Memory B cell (primary cell): Measurements from ENCODE around the gene CDH12.
A peak's percentile ranks its signal among the peaks of the same experiment; 100 is the strongest.

Experiments used
- ATAC-seq: fragments of 150-1000 bp; cut with Tn5 transposase; 2 replicates; pipeline ENCODE4 v1.10.0; 2021; ENCODE audit warnings: low read depth, mild to moderate bottlenecking, moderate library complexity
- DNase-seq, 2 donors: peaks; one replicate each; pipeline ENCODE4 v3.0.0; 2022; ENCODE audit warnings: low spot score in 2 of 2
- H3K27ac Mint-ChIP-seq: one replicate; pipeline ENCODE4 v1.8.0; 2022; ENCODE audit warnings: mild to moderate bottlenecking, moderate library complexity, mixed read lengths
- H3K27me3 Mint-ChIP-seq: one replicate; pipeline ENCODE4 v1.8.0; 2022; ENCODE audit warnings: mixed read lengths
- H3K36me3 Mint-ChIP-seq: one replicate; pipeline ENCODE4 v1.8.0; 2022; ENCODE audit warnings: mild to moderate bottlenecking, mixed read lengths
- H3K4me1 Mint-ChIP-seq: one replicate; pipeline ENCODE4 v1.8.0; 2022; ENCODE audit warnings: mixed read lengths
- H3K4me3 Mint-ChIP-seq: one replicate; pipeline ENCODE4 v1.8.0; 2022; ENCODE audit warnings: mild to moderate bottlenecking, moderate library complexity, mixed read lengths
- H3K9me3 Mint-ChIP-seq: one replicate; pipeline ENCODE4 v1.8.0; 2022; ENCODE audit warnings: mixed read lengths

Gene CDH12

GRCh38 chr5:21862986-21863385, 990.2 kb downstream of the CDH12 start:
- no peaks in the 10 kb centered on the region for H3K4me1 Mint-ChIP-seq
- peaks cover 4% of the 10 kb centered on the region for H3K9me3 Mint-ChIP-seq
- DNase-seq (no peak), ATAC-seq (no peak)
- no peak overlapping the region for H3K27ac Mint-ChIP-seq
- no peaks in the 10 kb centered on the region for H3K36me3 Mint-ChIP-seq
- H3K4me3 Mint-ChIP-seq = no peak overlapping the region
- no peaks in the 10 kb centered on the region for H3K27me3 Mint-ChIP-seq

GRCh38 chr5:21858441-21858840, 994.7 kb downstream of the CDH12 start:
- no peak overlapping the region for H3K27ac Mint-ChIP-seq
- no peaks in the 10 kb centered on the region for H3K27me3 Mint-ChIP-seq
- H3K4me3 Mint-ChIP-seq = no peak overlapping the region
- no peaks in the 10 kb centered on the region for H3K4me1 Mint-ChIP-seq
- DNase-seq (no peak), ATAC-seq (no peak)
- H3K9me3 Mint-ChIP-seq = no peaks in the 10 kb centered on the region
- no peaks in the 10 kb centered on the region for H3K36me3 Mint-ChIP-seq

- H3K4me1 Mint-ChIP-seq = no peaks in the 10 kb centered on the region
- H3K36me3 Mint-ChIP-seq = no peaks in the 10 kb centered on the region
- H3K4me3 Mint-ChIP-seq = no peak overlapping the region
- no peaks in the 10 kb centered on the region for H3K9me3 Mint-ChIP-seq
- no peak for DNase-seq
- H3K27me3 Mint-ChIP-seq = no peaks in the 10 kb centered on the region
- ATAC-seq = no peak
- H3K27ac Mint-ChIP-seq = no peak overlapping the region
Observed at GRCh38 chr5:21856987-21857386, 996.2 kb downstream of the CDH12 start.

GRCh38 chr5:21847300-21847699, 1005.8 kb downstream of the CDH12 start:
- Mint-ChIP-seq H3K4me1 (no peaks in the 10 kb centered on the region), H3K9me3 (no peaks in the 10 kb centered on the region)
- ATAC-seq = no peak

GRCh38 chr5:21844960-21845359, 1008.2 kb downstream of the CDH12 start:
- Mint-ChIP-seq H3K36me3 (no peaks in the 10 kb centered on the region), H3K4me1 (no peaks in the 10 kb centered on the region)
- no peak for ATAC-seq

More at GRCh38 chr5:21847300-21847699, 1005.8 kb downstream of the CDH12 start:
- H3K36me3 Mint-ChIP-seq = no peaks in the 10 kb centered on the region
- no peak overlapping the region for H3K4me3 Mint-ChIP-seq
- no peaks in the 10 kb centered on the region for H3K27me3 Mint-ChIP-seq
- no peak for DNase-seq
- H3K27ac Mint-ChIP-seq = no peak overlapping the region

GRCh38 chr5:21834863-21835262, 1018.3 kb downstream of the CDH12 start:
- no peak for DNase-seq
- Mint-ChIP-seq H3K4me3 (no peak overlapping the region), H3K27me3 (no peaks in the 10 kb centered on the region), H3K4me1 (peaks cover 6% of the 10 kb centered on the region), H3K9me3 (no peaks in the 10 kb centered on the region), H3K36me3 (no peaks in the 10 kb centered on the region), H3K27ac (no peak overlapping the region)
- no peak for ATAC-seq

More at GRCh38 chr5:21844960-21845359, 1008.2 kb downstream of the CDH12 start:
- H3K9me3 Mint-ChIP-seq = no peaks in the 10 kb centered on the region
- no peak overlapping the region for H3K27ac Mint-ChIP-seq
- no peak for DNase-seq
- no peaks in the 10 kb centered on the region for H3K27me3 Mint-ChIP-seq
- no peak overlapping the region for H3K4me3 Mint-ChIP-seq

- DNase-seq (no peak), ATAC-seq (peak; percentile 78)
- H3K27ac Mint-ChIP-seq = peak overlapping the region; percentile 54
- H3K4me3 Mint-ChIP-seq = peak overlapping the region; percentile 56
- H3K27me3 Mint-ChIP-seq = no peaks in the 10 kb centered on the region
- peaks cover 2% of the 10 kb centered on the region for H3K9me3 Mint-ChIP-seq
- H3K4me1 Mint-ChIP-seq = peaks cover 6% of the 10 kb centered on the region
- no peaks in the 10 kb centered on the region for H3K36me3 Mint-ChIP-seq
Observed at GRCh38 chr5:21831145-21831787, 1021.9 kb downstream of the CDH12 start.

- DNase-seq (no peak), ATAC-seq (no peak)
- Mint-ChIP-seq H3K9me3 (peaks cover 2% of the 10 kb centered on the region), H3K4me1 (peaks cover 6% of the 10 kb centered on the region), H3K27me3 (no peaks in the 10 kb centered on the region), H3K4me3 (no peak overlapping the region), H3K36me3 (no peaks in the 10 kb centered on the region), H3K27ac (no peak overlapping the region)
Observed at GRCh38 chr5:21826884-21827283, 1026.3 kb downstream of the CDH12 start.

GRCh38 chr5:21823588-21823987, 1029.6 kb downstream of the CDH12 start:
- no peak overlapping the region for H3K4me3 Mint-ChIP-seq
- no peak for ATAC-seq

GRCh38 chr5:21823076-21823574, 1030.0 kb downstream of the CDH12 start:
- Mint-ChIP-seq H3K9me3 (no peaks in the 10 kb centered on the region), H3K4me1 (peaks cover 2% of the 10 kb centered on the region), H3K4me3 (no peak overlapping the region), H3K27ac (no peak overlapping the region), H3K27me3 (no peaks in the 10 kb centered on the region), H3K36me3 (no peaks in the 10 kb centered on the region)
- no peak for ATAC-seq
- no peak for DNase-seq

More at GRCh38 chr5:21823588-21823987, 1029.6 kb downstream of the CDH12 start:
- no peaks in the 10 kb centered on the region for H3K36me3 Mint-ChIP-seq
- no peak for DNase-seq
- no peaks in the 10 kb centered on the region for H3K4me1 Mint-ChIP-seq
- peaks cover 2% of the 10 kb centered on the region for H3K9me3 Mint-ChIP-seq
- H3K27me3 Mint-ChIP-seq = no peaks in the 10 kb centered on the region
- H3K27ac Mint-ChIP-seq = no peak overlapping the region

- Mint-ChIP-seq H3K4me3 (no peak overlapping the region), H3K36me3 (no peaks in the 10 kb centered on the region)
Observed at GRCh38 chr5:21820527-21820926, 1032.6 kb downstream of the CDH12 start.

GRCh38 chr5:21818370-21818720, 1034.8 kb downstream of the CDH12 start:
- Mint-ChIP-seq H3K9me3 (no peaks in the 10 kb centered on the region), H3K4me3 (no peak overlapping the region), H3K27ac (no peak overlapping the region), H3K27me3 (no peaks in the 10 kb centered on the region), H3K36me3 (no peaks in the 10 kb centered on the region), H3K4me1 (peaks cover 2% of the 10 kb centered on the region)
- ATAC-seq (no peak), DNase-seq (no peak)

More at GRCh38 chr5:21820527-21820926, 1032.6 kb downstream of the CDH12 start:
- no peak overlapping the region for H3K27ac Mint-ChIP-seq
- DNase-seq (no peak), ATAC-seq (no peak)
- H3K4me1 Mint-ChIP-seq = peaks cover 2% of the 10 kb centered on the region
- H3K27me3 Mint-ChIP-seq = no peaks in the 10 kb centered on the region
- H3K9me3 Mint-ChIP-seq = no peaks in the 10 kb centered on the region

- Mint-ChIP-seq H3K27ac (no peak overlapping the region), H3K9me3 (no peaks in the 10 kb centered on the region), H3K4me3 (no peak overlapping the region), H3K27me3 (no peaks in the 10 kb centered on the region), H3K4me1 (peaks cover 2% of the 10 kb centered on the region), H3K36me3 (no peaks in the 10 kb centered on the region)
- DNase-seq (no peak), ATAC-seq (no peak)
Observed at GRCh38 chr5:21817668-21818369, 1035.3 kb downstream of the CDH12 start.

GRCh38 chr5:21810737-21811316, 1042.3 kb downstream of the CDH12 start:
- no peak overlapping the region for H3K27ac Mint-ChIP-seq
- H3K4me1 Mint-ChIP-seq = peaks cover 10% of the 10 kb centered on the region
- H3K4me3 Mint-ChIP-seq = no peak overlapping the region
- no peaks in the 10 kb centered on the region for H3K27me3 Mint-ChIP-seq
- no peaks in the 10 kb centered on the region for H3K9me3 Mint-ChIP-seq
- DNase-seq (no peak), ATAC-seq (no peak)
- no peaks in the 10 kb centered on the region for H3K36me3 Mint-ChIP-seq
